Cortex of kidney (tissue), 1 donor: ENCODE data around the gene DCDC2.
"Not testable (repeated sequence)": the region's sequence is repeated elsewhere in the genome, so short reads cannot be mapped to it uniquely, and the experiment has no call there.

Experiments used
- DNase-seq: peaks from one replicate; lab custom pipeline; 2025; lab: John Stamatoyannopoulos, UW

Gene DCDC2

DNA sequence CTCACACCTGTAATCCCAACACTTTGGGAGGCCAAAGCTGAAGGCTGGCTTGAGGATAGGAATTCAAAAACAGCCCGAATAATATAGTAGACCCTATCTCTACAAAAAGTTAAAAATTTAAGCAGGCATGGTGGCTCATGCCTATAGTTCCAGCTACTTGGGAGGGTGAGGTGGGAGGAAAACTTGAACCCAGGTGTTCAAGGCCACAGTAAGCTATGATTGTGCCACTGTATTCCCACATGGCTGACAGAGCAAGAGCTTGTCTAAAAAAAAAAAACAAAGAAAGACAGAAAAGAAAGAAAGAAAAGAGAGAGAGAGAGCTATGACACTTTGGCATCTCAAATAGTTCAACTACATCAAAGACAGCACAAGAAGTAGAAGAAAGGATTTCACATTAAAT, 33.2 kb downstream of the DCDC2 start:
- no peak for DNase-seq

DNA sequence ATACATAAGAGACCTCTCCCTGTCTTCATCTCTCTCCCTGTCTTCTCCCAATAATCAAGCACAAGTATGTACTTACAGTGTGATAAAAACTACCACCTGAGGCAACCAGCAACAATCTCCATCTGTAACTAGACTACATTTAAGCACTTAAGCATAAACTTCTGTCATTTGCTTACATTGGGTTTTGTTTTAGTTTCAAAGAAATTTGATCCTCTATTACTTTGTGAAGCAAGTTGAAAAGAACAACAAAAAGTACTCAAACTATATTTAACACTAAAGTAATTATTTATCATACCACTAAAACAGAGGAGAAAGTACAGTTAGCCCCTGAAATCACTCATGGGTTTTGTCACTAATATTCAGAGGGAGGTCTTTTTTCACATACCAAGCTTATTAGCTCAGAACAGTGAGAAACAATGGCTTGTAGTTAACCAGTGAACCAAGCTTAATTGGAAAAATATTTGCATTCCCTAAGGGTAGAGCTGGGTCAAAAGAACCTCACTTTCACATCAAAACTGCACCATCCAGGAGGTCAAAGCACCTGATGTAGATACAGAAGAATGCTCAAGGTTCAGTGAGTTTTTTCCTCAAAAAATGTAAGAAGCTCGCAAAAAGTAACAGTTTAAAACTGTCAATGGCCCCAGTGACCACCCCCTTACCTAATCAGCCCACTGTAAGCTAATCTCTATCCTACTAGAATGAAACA, 34.1 kb downstream of the DCDC2 start:
- no peak for DNase-seq

DNA sequence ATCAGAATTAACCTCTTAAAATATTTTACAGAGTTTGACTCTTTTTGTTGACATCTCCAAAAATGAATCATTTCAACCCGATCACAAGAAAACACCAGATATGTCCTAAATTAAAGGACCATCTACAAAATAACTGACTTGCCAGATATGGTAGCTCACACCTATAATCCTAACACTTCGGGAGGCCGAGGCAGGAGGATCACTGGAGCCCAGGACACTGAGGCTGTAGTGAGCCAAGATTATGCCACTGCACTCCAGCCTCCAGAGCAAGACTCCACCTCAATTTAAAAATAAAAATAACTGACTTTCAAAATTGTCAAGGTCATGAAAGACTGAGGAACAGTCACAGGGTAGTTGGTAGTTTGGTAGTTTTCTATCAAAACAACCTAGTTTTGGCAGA, 34.9 kb downstream of the DCDC2 start:
- no peak for DNase-seq

DNA sequence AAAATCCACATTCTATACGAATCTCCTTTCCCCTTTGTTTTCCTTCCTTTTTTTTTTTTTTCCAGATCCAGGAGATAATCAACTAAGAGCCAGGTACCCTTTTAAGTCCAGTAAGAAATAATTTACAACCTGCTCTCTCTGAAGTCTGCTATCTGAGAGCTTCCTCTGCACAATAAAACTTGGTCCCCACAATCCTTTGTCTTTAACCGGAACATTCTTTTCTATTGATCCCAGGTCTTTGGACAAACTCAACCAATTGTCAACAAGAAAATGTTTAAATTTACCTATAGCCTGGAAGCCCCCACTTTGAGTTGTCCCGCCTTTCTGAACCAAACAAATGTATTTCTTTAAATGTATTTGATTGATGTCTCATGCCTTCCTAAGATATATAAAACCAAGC, 35.4 kb downstream of the DCDC2 start:
- not testable (repeated sequence) for DNase-seq

DNA sequence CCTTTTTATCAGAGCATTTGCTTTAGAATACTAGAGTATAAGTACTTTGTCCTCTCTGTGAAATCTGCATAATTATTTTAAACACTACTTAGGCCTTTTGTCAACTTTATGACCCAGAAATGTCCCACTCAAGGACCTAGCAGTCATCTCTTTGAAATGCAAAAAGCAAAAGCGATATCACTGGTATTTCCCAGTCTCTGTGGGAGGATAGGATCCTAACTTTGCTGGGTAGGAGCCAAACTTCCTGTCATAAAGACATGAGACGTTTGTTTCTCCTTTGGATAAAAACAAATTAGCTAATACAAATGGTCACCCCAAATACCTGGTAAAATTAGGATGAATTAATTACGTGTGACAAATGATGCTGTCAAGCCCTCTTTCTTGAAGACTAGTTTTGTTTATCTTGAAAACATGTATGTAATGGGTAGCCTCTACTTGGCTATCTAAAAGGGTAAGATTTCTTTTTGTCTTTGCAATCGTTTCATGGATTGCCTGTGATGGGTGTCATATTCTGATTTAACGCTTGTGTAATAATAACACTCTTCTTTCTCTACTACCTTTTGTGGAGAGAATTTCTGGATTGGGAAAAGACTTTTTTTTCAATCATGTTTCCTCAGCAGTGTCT, 36.2 kb downstream of the DCDC2 start:
- no peak for DNase-seq

DNA sequence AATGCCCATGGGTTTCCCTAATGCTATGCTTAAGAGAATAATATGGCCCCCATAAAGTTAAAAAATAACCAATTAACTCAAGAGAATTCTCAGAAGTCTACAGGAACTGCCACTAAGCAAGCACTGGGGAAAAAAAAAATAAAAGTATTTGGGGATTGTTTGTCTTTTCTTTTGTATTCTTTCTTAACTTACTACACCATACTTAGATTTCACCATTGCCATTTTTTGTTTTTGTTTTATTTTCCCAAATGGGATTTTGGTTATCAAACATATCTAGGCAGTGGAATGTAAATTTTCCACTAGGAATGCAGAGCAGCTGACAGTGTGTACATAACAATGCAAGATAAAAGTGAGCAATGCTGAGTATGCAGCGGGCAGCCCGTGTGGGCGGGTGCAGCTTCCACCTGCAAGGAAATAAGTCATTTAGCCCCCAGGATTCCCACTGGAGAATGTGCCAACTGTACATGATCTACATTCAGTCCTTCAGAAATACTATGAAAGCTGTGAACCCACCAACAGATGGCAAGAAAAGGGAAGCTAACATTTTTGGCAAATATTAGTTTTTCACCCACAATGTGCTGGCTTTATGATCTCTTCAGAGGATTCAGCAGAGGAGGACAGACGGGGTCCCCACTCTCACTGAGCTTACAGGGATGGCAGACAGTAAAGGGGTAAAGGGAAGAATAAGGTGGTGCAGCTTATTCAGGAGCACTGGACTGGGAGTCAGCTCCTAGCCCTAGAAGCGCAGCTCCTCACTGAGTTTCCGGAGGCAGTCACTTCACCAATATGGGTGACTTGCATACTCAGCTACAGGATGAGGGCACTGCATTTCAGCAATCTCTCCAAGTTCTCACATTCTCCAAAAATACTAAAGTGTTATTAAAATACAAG, 44.4 kb downstream of the DCDC2 start:
- no peak for DNase-seq

DNA sequence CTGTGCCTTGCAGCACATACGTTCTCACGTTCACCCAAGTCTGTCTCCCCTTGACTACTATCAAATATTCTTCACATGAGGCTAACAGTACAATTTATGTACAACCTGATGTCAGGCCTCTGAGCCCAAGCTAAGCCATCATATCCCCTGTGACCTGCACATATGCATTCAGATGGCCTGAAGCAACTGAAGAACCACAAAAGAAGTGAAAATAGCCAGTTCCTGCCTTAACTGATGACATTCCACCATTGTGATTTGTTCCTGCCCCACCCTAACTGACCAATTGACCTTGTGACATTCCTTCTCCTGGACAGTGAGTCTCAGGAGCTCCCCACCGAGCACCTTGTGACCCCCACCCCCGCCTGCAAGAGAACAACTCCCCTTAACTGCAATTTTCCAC, 46.1 kb downstream of the DCDC2 start:
- DNase-seq = not testable (repeated sequence)

DNA sequence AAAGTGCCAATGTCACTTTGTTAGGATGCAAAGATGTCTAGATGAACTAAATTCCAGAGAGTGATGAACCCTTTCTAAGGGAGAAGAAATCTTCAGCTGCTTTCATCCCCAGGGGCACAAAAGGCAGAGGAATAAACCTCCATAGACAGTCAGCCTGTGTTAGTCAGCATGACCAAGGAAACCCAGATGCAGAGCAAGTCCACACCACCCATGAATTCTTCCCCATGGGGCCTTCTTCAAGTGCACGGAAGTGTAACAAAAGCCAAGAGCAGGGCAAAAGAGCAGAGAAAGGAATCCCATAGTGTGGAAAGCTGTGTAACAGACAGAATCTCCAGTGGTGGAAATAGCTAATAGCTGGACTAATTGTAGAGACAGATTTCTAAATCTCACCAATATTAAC, 50.0 kb downstream of the DCDC2 start:
- DNase-seq = no peak

DNA sequence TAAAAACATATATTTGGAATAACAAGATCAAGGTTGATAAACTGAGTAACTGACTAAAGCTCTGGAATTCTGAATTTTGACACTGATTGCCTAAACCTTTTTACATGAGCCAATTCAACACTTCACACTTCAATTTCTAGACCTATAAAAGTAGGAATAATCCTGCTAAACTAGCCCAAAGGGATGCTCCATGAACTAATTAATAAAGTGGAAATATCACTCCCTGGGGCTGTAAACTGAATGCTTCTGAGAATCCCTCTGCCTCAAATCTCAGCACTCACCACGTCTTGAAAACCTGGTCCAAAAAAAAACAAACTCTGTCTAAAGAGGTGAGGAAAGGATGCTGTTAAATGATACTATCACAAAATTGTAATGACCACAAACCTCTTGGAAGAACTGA, 50.9 kb downstream of the DCDC2 start:
- no peak for DNase-seq

DNA sequence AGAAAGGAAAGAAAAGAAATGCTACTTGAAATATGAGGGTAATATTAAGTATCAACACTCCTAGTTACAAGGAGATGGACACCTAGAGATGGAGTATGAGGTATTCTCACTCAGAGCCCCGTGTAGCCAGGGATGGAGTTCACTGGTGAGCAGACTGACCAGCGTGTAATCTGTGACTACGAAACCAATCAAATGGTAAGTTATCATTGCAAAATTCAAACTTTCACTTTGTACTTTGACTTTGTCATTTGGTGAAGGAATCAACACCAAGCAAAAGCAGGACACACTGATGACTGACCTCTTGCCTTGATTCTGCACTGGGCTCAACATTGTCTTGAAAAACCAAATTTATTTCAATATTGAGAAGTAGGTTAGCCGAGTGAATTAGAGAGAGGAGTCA, 51.8 kb downstream of the DCDC2 start:
- DNase-seq = no peak

DNA sequence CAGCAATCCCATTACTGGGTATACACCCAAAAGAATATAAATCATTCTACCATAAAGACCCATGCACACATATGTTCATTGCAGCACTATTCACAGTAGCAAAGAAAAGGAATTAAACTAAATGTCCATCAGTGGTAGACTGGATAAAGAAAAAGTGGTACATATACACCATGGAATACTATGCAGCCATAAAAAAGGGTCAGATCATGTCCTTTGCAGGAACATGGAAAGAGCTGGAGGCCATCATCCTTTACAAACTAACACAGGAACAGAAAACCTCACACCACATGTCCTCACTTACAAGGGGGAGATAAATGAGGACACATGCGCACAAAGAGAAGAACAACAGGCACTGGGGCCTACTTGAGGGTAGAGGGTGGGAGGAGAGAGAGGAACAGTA, 60.9 kb downstream of the DCDC2 start:
- no peak for DNase-seq

DNA sequence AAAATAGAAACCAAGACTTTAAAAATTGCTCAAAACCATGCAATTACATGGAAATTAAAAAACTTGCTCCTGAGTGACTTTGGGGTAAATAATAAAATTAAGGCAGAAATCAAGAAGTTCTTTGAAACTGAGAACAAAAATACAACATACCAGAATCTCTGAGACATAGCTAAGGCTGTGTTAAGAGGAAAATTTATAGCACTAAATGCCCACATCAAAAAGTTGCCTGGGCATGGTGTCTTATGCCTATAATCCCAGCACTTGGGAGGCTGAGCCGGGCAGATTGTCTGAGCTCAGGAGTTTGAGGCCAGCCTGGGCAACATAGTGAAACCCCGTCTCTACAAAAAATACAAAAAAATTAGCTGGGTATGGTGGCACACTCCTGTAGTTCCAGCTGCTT, 64.0 kb downstream of the DCDC2 start:
- DNase-seq = not testable (repeated sequence)

DNA sequence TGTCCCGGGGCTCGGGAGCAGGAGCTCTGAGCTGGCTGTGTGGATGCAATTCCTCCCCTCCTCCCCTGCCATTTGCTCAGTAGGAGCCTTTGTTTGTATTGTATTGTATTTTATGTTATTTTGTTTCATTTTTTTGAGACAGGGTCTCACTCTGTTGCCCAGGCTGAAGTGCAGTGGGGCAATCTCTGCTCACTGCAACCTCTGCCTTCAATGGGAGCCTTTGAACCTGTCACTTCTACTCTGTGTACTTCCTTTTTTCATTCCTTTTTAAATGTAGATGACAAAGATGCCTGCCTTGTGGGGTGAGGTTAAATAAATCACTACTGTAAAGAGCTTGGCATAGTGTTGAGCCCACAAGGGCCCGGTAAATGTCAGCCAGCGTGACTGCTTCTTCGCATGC, 70.6 kb downstream of the DCDC2 start:
- DNase-seq = no peak

DNA sequence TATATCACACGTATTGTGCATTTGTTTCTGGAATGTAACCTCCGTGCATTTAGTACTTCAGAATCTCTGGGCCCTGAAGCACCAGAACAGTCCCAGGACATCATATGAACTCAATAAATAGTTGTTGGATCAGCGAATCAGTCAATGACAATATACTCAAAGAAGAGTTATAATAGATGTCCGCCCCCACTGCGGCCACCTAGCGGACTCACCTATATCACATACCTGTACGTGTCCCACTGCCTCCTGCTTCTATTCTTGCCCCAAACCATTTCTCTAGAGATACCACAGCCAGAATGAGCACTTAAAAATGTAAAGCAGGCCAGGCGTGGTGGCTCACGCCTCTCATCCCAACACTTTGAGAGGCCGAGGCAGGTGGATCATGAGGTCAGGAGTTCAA, 73.9 kb downstream of the DCDC2 start:
- no peak for DNase-seq

DNA sequence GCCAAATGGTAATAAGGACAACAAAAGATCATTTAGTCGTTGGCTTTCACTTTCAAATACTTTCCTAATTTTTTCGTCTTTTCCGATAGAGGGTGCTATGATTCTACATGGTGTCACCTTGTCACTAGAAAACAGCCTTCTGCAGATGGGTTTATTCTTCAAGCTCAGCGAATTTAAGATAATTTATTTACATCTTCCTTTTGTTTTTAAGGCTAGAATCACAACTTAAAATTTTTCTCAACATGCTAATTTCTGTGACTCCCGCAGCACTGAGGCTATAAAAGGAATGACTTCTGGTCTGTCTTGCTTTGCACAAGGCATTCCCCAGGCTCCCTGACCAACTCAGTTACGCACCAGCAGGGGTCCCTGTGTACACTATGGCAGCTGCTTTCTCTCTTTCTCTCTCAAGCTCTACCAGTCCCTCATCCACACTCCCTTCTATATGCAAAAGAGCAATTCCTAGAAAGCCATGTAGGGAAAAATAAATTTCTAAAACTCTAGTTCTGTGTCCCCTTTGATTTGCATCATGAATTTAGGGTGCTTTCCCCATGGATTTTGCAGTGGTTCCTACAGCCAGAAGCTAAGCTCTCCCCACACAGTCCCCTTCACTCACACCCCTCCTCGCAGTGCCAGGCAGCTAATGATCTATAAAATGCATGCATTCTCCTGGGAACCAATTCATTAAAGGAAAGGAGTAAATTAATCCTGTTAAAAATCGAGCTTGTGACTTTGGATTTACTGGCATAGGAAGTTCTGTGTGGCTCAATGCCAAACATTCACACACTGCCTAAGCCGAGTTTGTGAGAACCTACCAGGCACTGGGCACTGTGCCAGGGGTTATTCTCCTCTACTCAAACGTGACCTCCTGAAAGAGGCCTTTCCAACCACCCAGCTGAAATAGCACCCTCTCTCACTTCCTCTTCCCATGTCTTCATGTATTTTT, 74.5 kb downstream of the DCDC2 start:
- no peak for DNase-seq

DNA sequence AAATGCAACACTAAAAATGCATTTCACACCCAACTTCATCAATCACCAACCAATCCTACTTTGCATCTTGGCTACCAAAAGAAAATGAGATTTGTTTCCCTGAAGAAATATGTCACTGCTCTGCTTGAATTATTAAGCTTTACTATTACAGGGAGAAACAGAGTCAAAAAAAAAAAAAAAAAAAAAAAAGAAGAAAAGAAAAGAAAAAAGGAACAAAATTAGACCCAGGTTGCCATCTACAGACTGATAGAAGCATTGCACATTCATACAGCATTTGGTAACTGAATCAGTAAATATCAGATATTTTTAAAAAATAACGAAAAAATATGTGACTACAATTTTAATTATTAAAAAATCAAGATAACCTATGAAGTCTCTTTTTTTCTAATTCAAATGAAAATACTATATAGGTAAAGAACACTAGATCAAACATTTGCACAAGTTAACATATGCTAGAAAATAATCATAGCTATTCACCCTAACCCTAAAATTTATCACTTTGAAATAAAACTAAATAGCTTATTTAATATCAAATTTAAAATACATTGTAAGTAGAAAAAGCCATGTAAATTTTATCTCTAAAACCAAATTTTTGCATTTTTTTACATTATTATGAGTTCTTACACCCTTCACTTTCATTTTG, 83.3 kb downstream of the DCDC2 start:
- DNase-seq = no peak

DNA sequence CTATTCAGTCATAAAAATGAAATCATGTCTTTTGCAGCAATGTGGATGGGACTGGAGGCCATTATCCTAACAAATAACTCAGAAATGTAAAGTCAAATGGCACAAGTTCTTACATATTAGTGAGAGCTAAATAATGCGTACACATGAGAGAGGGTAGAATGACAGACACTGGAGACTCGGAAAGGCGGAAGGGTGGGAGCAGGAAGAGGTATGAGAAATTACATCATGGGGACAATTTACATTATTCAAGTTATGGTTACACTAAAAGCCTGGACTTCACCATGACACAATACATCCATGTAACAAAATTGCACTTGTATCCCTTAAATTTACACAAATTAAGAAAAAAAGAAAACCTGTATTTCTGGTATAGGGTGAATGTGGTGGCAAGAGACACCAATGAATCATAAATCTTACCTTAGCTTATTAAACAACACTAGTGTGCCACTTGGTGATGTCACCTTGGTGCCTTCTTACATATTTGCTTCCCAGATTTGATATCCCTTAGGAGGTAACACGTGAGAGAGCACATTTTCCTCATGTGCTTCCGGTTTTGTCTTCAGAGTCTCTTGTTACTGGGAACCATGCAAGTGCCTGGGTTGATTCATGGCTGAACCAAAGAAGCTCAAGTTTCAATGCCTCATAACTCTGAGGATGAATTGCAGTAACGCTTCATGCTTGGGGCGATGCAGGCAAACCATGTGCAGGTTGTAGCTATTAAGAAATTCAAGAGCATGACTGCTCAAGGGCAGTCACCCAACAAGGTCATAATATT, 84.6 kb downstream of the DCDC2 start:
- no peak for DNase-seq

DNA sequence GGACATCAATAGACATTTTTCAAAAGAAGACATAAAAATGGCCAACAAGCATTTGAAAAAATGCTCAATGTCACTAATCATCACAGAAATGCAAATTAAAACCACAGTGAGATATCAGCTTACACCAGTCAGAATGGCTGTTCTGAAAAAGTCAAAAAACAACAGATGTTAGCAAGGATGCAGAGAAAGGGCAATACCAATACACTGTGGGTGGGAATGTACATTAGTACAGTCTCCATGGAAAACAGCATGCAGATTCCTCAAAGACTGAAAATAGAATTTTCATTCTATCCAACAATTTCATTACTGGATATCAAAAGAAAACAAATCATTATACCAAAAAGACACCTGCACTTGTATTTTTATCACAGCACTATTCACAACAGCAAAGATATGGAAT, 85.3 kb downstream of the DCDC2 start:
- no peak for DNase-seq

DNA sequence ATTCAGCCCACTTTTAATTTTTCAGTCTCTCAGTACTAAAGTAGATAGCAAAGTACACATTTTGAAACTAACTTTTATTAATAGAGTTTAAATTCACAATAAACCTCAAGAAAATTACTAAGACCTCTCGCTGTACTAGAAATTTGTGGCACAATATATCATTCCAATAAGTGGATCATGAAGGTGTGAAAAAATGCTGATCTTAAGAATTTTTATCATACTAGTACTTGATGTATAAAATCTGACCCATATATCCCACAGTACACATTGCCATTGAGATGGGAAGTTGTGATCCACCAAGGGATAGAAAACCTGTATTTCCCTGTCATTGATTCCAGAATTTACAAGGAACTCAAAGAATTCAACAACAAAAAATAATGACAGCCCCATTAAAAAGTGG, 85.7 kb downstream of the DCDC2 start:
- DNase-seq = no peak

DNA sequence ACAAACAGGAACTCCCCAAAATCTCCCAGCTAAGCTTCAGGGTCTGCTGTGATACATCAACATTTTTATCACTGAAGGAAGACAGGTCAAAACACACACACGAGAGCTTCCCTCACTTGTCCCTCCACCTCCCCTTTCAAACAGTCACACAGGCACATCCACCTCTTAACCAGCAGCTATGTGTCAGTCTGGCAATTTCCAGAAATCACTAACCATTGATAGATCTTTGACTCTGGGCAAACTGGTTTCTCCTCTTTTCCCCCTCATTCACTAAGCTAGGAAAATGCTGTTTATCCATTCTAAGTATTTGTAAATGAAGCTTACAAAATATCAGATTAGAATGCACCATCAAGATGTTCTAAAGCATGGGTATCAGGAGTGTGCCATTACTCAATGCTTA, 87.8 kb downstream of the DCDC2 start:
- no peak for DNase-seq

DNA sequence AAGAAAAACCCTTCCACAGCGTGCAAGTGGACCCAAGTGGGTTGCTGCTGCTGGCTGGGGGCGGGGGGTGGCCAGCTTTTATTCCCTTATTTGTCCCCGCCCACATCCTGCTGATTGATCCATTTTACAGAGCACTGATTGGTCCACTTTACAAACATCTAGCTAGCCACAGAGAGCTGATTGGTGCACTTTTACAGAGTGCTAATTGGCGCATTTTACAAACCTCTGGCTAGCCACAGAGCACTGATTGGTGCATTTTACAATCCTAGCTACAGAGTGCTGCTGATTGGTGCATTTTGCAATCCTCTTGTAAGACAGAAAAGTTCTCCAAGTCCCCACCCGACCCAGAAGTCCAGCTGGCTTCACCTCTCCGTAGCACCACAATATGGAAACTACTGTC, 99.6 kb downstream of the DCDC2 start:
- not testable (repeated sequence) for DNase-seq
